Coronary artery (tissue), 2 donors: Measurements from ENCODE around the gene SRD5A3.

ENCODE experiments used
- DNase-seq: peaks from one replicate; pipeline ENCODE4 v3.0.0-alpha.2; 2017; ENCODE audit warnings: low spot score
- H3K27ac ChIP-seq, 2 donors: fragments of 200-600 bp; sonication (generic); one replicate each; pipeline ENCODE4 v1.5.1; 2016 to 2019
- H3K4me3 ChIP-seq: fragments of 200-600 bp; sonication (generic); 2 replicates; pipeline ENCODE4 v1.5.1; 2016; ENCODE audit warnings: mild to moderate bottlenecking, moderate library complexity
- TF ChIP-seq, protein P1 (sequence below): fragments of 200-600 bp; sonication (generic); IDR thresholded peaks from one replicate; pipeline ENCODE4 v1.5.1; 2019; ENCODE audit warnings: antibody characterized with exemption

The SRD5A3 gene

DNA sequence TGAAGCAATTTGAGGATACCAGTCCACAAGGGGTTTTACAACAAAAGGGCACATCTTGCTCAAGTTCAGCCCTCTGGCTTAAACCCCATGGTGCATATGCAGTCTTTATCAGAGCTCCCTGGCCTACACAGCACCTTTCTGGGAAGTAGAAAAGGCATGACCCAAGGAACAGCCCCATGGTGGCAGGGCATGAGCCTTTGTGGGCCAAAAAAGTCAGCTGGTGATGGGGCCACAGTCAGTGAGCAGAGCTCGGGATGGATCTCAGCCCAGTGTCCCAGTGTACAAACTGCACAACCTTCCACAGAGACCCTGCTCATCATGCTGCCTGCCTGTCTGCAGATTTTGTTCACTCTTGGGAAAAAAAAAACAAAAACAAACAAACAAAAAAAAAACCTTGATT, 27.4 kb downstream of the SRD5A3 start:
- H3K4me3 ChIP-seq, result no peak overlapping the region
- no peak for DNase-seq
- no peak overlapping the region for H3K27ac ChIP-seq
- TF ChIP-seq, protein P1, sequence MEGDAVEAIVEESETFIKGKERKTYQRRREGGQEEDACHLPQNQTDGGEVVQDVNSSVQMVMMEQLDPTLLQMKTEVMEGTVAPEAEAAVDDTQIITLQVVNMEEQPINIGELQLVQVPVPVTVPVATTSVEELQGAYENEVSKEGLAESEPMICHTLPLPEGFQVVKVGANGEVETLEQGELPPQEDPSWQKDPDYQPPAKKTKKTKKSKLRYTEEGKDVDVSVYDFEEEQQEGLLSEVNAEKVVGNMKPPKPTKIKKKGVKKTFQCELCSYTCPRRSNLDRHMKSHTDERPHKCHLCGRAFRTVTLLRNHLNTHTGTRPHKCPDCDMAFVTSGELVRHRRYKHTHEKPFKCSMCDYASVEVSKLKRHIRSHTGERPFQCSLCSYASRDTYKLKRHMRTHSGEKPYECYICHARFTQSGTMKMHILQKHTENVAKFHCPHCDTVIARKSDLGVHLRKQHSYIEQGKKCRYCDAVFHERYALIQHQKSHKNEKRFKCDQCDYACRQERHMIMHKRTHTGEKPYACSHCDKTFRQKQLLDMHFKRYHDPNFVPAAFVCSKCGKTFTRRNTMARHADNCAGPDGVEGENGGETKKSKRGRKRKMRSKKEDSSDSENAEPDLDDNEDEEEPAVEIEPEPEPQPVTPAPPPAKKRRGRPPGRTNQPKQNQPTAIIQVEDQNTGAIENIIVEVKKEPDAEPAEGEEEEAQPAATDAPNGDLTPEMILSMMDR, result no peak

DNA sequence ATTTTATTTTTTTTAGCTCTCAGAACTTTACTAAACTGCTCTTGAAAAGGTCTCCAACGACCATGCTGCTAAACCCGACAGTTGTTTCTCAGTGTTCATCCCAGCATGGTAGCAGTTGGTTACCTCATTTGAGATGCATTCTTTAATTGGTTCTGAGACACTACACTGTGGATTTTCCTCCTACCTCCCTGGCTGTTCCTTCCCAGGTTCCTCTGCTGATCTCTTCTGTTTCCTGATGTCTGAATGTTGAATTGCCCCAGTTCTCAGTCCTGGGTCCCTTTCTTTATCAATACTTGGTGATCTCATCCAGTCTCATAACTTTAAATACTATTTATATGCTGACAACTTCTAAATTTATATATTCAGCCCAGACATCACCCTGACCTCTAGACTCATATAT, 30.7 kb downstream of the SRD5A3 start:
- TF ChIP-seq, protein P1, result no peak
- Histone ChIP-seq H3K27ac (no peak overlapping the region), H3K4me3 (no peak overlapping the region)
- DNase-seq, result no peak

DNA sequence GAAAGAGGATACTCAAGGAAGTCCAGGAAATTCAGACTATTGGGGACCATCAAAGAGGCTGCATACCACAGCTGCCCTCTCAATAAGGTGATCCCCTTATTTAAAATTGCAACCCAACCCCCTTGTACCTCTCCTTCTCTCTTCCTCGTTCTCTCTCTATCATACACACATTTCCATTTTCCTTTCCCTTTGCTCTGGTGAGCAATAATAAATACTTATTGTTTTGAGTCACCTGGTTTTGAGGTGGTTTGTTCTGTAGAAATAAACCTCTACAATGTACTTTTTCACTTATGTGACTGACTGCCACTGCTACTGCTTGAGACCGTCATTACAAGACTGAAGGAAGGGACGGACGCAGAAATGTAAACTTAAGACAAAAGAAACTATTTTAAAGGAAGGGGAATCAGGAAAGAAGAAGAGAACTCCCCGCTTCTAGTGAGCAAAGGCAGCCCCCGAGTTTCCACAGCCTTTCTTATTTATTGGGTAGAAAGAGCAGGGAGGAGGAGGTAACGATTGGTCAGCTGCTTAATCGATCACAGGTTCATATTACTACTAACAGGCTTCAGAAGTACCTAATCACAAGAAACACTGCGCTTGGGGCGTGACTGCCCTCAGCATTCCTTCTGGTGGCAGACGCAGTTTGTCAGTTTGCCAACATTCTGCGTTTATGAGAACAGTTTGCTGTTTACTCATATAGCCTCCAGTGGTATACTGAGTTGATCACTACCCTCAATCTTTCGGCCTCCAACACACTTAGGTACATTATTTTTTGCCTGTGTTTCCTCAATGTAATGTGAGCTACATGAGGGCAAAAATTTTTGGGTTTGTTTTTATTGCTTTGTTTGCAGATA, 32.8 kb downstream of the SRD5A3 start:
- Histone ChIP-seq H3K27ac (no peak overlapping the region), H3K4me3 (no peak overlapping the region)
- TF ChIP-seq, protein P1, result no peak
- DNase-seq, result no peak

DNA sequence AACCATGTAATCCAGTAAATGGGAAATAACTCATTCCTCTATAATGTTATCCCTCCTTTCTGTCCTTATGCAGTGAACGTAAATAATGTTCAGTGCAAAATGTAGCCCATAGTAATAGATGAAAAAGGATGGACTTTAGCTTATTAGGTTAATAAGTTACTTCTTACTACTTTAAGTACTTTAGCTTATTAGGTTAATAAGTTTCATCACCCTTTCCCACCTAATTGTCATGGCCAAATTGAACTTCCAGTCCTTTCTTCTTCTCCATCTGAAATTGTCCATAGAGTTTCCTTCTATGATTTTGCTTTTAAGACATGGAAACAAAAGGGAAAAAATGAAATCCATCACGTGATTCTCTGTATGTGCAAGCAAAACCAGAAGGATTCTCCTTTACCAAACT, 34.5 kb downstream of the SRD5A3 start:
- no peak overlapping the region for H3K27ac ChIP-seq
- TF ChIP-seq, protein P1, result no peak
- no peak for DNase-seq
- H3K4me3 ChIP-seq, result no peak overlapping the region

DNA sequence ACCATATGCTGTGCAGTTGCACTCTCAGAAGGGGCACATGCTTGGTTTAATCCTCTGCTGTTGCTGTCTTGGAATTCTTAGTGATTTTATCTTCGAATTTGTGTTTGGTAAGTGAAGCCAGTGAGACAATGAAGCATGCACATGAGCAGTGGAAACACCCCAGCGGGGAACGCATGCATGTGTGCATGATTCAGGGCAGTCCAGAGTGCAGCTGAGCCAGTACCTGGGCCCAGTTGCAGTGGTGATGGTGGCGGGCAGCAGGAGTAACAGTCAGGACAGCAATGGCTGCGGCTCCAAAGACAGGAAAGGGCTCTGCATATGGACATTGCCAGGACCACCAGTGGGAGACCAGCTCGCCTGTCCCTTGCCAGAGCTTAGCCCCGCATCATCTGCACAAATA, 35.5 kb downstream of the SRD5A3 start:
- Histone ChIP-seq H3K27ac (no peak overlapping the region), H3K4me3 (no peak overlapping the region)
- TF ChIP-seq, protein P1, result no peak
- DNase-seq, result no peak

DNA sequence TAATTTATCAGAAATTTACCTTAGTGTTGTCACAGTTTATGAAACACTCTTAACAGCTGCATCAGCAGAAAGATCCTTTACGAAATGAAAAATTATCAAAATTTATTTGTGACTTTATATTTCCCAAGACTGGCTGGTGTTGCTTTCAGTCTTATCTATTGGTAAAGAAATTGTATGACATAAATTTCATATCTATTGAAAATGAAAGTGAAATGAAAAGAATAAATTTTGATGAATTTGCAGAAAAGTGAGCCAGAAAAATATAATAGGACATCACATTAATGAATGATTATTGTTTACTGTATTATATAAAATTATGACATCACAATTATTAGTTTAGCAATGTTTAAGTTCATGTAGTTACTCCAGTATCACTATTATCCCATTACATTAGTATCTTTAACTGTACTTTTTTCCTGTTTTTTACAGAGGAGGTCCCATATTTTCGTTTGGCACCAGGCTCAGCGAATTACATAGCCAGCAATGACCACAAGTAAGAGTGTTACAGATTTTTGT, 36.5 kb downstream of the SRD5A3 start:
- no peak overlapping the region for H3K27ac ChIP-seq
- DNase-seq, result no peak
- no peak overlapping the region for H3K4me3 ChIP-seq
- TF ChIP-seq, protein P1, result no peak

DNA sequence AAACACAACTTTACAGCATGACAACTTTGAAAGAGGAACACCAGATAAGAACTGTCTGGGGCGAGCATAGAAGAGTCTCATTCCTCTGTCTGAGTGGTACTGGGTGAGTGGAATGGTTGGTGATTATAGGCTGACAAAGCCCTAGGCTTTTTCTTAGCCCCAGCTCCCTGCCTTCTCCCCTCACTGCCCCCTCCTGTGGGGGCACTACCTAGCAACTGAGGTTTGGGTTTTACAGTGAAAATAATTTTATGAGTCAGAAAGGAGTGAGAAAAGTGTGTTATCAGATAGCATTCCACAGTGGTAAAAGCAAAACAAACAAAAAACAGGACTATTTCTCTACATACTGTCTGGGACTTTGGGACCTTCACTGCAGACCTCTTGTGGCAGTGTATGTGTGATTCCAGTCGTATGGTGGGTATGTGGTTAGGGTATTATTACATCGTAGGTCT, 39.2 kb downstream of the SRD5A3 start:
- TF ChIP-seq, protein P1, result no peak
- Histone ChIP-seq H3K27ac (no peak overlapping the region), H3K4me3 (no peak overlapping the region)
- no peak for DNase-seq
